K562 (cell line): ENCODE results near the gene COL13A1.

Experiments used
- ARID3A ChIP-seq: IDR thresholded peaks from 2 replicates; pipeline ENCODE4 v1.6.1; 2012; ENCODE audit warnings: low read depth, low read length, improper control_type of control experiment, borderline replicate concordance
- CTCF ChIP-seq, 3 experiments: IDR thresholded peaks in 2 of 3; conservative IDR thresholded peaks in 1 of 3; 2 replicates each; pipeline ENCODE4 v1.5.1; 2011 to 2012; ENCODE audit warnings: low read length in 3 of 3, mild to moderate bottlenecking in 3 of 3, control low read depth in 2 of 3, improper control_type of control experiment in 1 of 3, inconsistent platforms in 1 of 3, low read depth in 1 of 3, mixed read lengths in 1 of 3, moderate library complexity in 1 of 3; ENCODE audit not compliant: insufficient read depth in 2 of 3
- E2F1 ChIP-seq: sonication (generic); formaldehyde crosslinking; IDR thresholded peaks from 2 replicates; pipeline ENCODE4 v1.8.1; 2023; ENCODE audit warnings: mild to moderate bottlenecking, missing genetic modification reagents, moderate library complexity
- ESRRA ChIP-seq: fragments of 450-650 bp; IDR thresholded peaks from 2 replicates; pipeline ENCODE4 v1.6.1; 2014; ENCODE audit warnings: low read depth, mild to moderate bottlenecking, moderate library complexity, borderline replicate concordance
- HDAC2 ChIP-seq: fragments of 450-650 bp; IDR thresholded peaks from 2 replicates; pipeline ENCODE4 v1.6.1; 2016; ENCODE audit warnings: mild to moderate bottlenecking
- MECOM ChIP-seq: fragments of 250-450 bp; sonication (Bioruptor Pico); IDR thresholded peaks from 2 replicates; pipeline ENCODE4 v1.8.0; 2022; ENCODE audit warnings: inconsistent platforms
- MXI1 ChIP-seq: IDR thresholded peaks from 2 replicates; pipeline ENCODE4 v1.6.1; 2011; ENCODE audit warnings: low read depth, mild to moderate bottlenecking, improper control_type of control experiment, low read length
- NFRKB ChIP-seq: fragments of 450-650 bp; IDR thresholded peaks from 2 replicates; pipeline ENCODE4 v1.6.1; 2016; ENCODE audit warnings: low read depth
- NR2C2 ChIP-seq, 2 experiments: fragments of 200-800 bp in 1 of 2; sonication (Bioruptor generic) in 1 of 2; sonication (generic) in 1 of 2; formaldehyde crosslinking in 1 of 2; IDR thresholded peaks; 2 replicates each; pipeline versions ENCODE4 v1.6.1 to v1.8.0; 2016 to 2022; ENCODE audit warnings: mild to moderate bottlenecking in 1 of 2, missing compliant biosample characterization in 1 of 2, missing genetic modification characterization in 1 of 2, missing genetic modification reagents in 1 of 2
- TAF1 ChIP-seq: IDR thresholded peaks from 2 replicates; pipeline ENCODE4 v1.6.1; 2011; ENCODE audit warnings: mild to moderate bottlenecking, low read length, moderate library complexity; ENCODE audit not compliant: insufficient read depth, control insufficient read depth, severe bottlenecking; ENCODE audit errors: extremely low read depth

- TF ChIP-seq ESRRA = no peak
- TF ChIP-seq CTCF (IDR thresholded peaks at IDR 0.05 in 2 of 3, conservative IDR thresholded peaks at IDR 0.05 in 1 of 3; ENCODE audit: insufficient read depth in 2 of 3, low read depth in 1 of 3, low read length in 3 of 3) = no peak
- TF ChIP-seq TAF1 = no peak
- no peak for TF ChIP-seq E2F1 (CRISPR knock-in tag)
- no peak for TF ChIP-seq MECOM (CRISPR knock-in tag)
- no peak for TF ChIP-seq ARID3A
- TF ChIP-seq NFRKB = no peak
- TF ChIP-seq MXI1 = no peak
- no peak for TF ChIP-seq HDAC2
- no peak for TF ChIP-seq NR2C2 (CRISPR knock-in tag; IDR thresholded peaks at IDR 0.05)
- TF ChIP-seq NR2C2 (tag; IDR thresholded peaks at IDR 0.05) = no peak
Observed at GRCh38 chr10:69872323-69872722, 70.6 kb downstream of the COL13A1 start.
